ENCODE measurements around the gene CLECL1.

The CLECL1 gene

GRCh38 chr12:9755035-9755434 lies 22.1 kb upstream of the CLECL1 start:
- no peak overlapping the region for H3K4me3 ChIP-seq (ENCODE audit: insufficient read depth in 1 of 2, low read depth in 1 of 2, low read length in 2 of 2)
- H2AK5ac ChIP-seq (ENCODE audit: low read length, severe bottlenecking), result no peak overlapping the region
- H2BK12ac ChIP-seq (ENCODE audit: low read length in 2 of 2), result no peak overlapping the region
- no peak overlapping the region for H3K27ac ChIP-seq (ENCODE audit: low read length, poor library complexity, severe bottlenecking)
- no peak overlapping the region for H4K8ac ChIP-seq (ENCODE audit: low read length)
- H2AFZ ChIP-seq (ENCODE audit: low read depth, low read length), result no peak overlapping the region
- H3K4me2 ChIP-seq (ENCODE audit: low read length, poor library complexity, severe bottlenecking), result no peak overlapping the region
- no peak overlapping the region for H3K18ac ChIP-seq (ENCODE audit: low read depth in 1 of 2, low read length in 2 of 2)
- H3K27me3 ChIP-seq (ENCODE audit: control insufficient read depth in 1 of 2, insufficient read depth in 1 of 2, low read length in 2 of 2), result no peaks in the 10 kb centered on the region
- no peak overlapping the region for H3K23ac ChIP-seq (ENCODE audit: low read length in 2 of 2)
- no peaks in the 10 kb centered on the region for H3K4me1 ChIP-seq (ENCODE audit: control insufficient read depth, insufficient read depth, low read depth, low read length)
- H4K91ac ChIP-seq (ENCODE audit: low read length), result no peak overlapping the region
- no peak overlapping the region for H2BK15ac ChIP-seq (ENCODE audit: low read depth, poor library complexity, severe bottlenecking)
- no peak overlapping the region for H3K4ac ChIP-seq (ENCODE audit: low read depth in 1 of 2, low read length in 2 of 2)
- H3K79me1 ChIP-seq (replicated peaks; ENCODE audit: low read length, poor library complexity, severe bottlenecking), result no peaks in the 10 kb centered on the region
- H3K36me3 ChIP-seq (ENCODE audit: control insufficient read depth in 1 of 2, insufficient read depth in 2 of 2, low read depth in 1 of 2, low read length in 2 of 2), result no peaks in the 10 kb centered on the region
- no peaks in the 10 kb centered on the region for H3K9me3 ChIP-seq (ENCODE audit: control insufficient read depth, low read length)
- no peak overlapping the region for H3K9ac ChIP-seq (ENCODE audit: low read length)
- DNase-seq, result no peak
- H2BK120ac ChIP-seq (ENCODE audit: low read depth, low read length), result no peak overlapping the region
- H2BK5ac ChIP-seq (ENCODE audit: low read depth, low read length, poor library complexity, severe bottlenecking), result no peak overlapping the region
- no peak overlapping the region for H3K14ac ChIP-seq (ENCODE audit: low read length in 2 of 2)

DNA sequence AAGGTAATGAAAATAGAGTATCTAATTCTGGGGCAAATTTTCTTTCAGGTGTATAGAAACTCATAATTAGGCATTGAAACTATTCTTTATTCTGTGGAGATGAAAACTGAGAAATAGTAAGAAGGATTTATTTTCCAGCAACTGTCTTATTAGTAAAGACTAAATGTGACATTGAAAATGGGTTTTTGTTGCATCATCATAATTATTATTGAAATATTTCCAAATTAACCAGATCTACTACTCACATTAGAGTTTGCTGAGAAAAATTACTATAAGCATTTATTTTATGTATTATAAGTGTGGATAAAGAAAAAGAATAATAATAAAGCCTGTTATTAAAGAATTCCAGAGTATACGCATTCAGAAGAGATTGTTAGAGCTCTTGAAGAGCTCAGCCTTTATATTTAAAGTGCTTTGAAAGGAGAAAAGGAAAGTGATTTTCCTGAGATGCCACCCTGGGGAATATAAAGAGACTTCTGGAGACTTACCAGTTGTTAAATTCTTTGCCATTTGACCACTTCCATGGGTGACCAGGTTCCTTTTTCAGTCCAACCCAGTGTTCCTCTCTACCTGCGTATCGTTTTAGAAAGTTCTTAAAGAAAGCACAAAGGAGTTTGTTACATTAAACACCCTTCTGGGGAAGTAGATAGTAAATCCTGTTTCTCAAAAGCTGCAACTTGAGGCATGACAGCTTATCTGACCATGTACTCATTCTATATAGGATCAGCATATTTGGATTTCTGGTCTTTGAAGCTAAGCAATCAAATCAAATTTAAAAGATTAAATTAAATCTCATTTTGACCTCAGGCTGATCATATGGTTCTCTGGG lies 21.4 kb upstream of the CLECL1 start:
- Histone ChIP-seq H3K4ac (ENCODE audit: low read depth in 1 of 2, low read length in 2 of 2) (no peak overlapping the region), H3K4me1 (ENCODE audit: control insufficient read depth, insufficient read depth, low read depth, low read length) (no peaks in the 10 kb centered on the region), H3K14ac (ENCODE audit: low read length in 2 of 2) (no peak overlapping the region), H2AK5ac (ENCODE audit: low read length, severe bottlenecking) (no peak overlapping the region), H4K91ac (ENCODE audit: low read length) (no peak overlapping the region), H2AFZ (ENCODE audit: low read depth, low read length) (no peak overlapping the region), H3K4me2 (ENCODE audit: low read length, poor library complexity, severe bottlenecking) (no peak overlapping the region), H3K18ac (ENCODE audit: low read depth in 1 of 2, low read length in 2 of 2) (no peak overlapping the region), H3K36me3 (ENCODE audit: control insufficient read depth in 1 of 2, insufficient read depth in 2 of 2, low read depth in 1 of 2, low read length in 2 of 2) (no peaks in the 10 kb centered on the region), H3K23ac (ENCODE audit: low read length in 2 of 2) (no peak overlapping the region), H2BK12ac (ENCODE audit: low read length in 2 of 2) (no peak overlapping the region), H3K27me3 (ENCODE audit: control insufficient read depth in 1 of 2, insufficient read depth in 1 of 2, low read length in 2 of 2) (no peaks in the 10 kb centered on the region), H3K9ac (ENCODE audit: low read length) (no peak overlapping the region), H3K4me3 (ENCODE audit: insufficient read depth in 1 of 2, low read depth in 1 of 2, low read length in 2 of 2) (no peak overlapping the region), H4K8ac (ENCODE audit: low read length) (no peak overlapping the region), H3K79me1 (replicated peaks; ENCODE audit: low read length, poor library complexity, severe bottlenecking) (no peaks in the 10 kb centered on the region), H2BK5ac (ENCODE audit: low read depth, low read length, poor library complexity, severe bottlenecking) (no peak overlapping the region), H3K27ac (ENCODE audit: low read length, poor library complexity, severe bottlenecking) (no peak overlapping the region), H2BK120ac (ENCODE audit: low read depth, low read length) (no peak overlapping the region), H3K9me3 (ENCODE audit: control insufficient read depth, low read length) (no peaks in the 10 kb centered on the region), H2BK15ac (ENCODE audit: low read depth, poor library complexity, severe bottlenecking) (no peak overlapping the region)
- no peak for DNase-seq
- WGBS, result 100% methylated on average over 1 of the region's 3 CpGs

DNA sequence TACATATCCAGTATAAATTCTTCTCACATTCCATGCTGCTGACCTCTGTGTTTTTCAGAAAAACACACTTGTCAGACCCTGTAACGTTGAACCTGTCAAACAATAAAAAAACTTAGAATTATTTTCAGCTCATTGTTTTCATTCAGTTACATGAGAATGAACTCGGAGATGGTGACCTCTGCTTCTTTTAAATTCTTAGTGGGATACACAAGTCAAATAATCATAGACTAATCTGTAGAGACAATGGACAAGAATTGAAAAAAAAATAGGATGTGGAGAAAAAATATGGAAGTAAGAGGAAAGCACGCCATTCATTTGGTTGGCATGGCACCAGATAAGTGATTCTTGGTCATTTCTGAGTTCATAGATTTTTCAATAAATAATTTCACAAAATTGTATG lies 20.6 kb upstream of the CLECL1 start:
- no peak overlapping the region for H2BK120ac ChIP-seq (ENCODE audit: low read depth, low read length)
- H3K4me2 ChIP-seq (ENCODE audit: low read length, poor library complexity, severe bottlenecking), result no peak overlapping the region
- no peak overlapping the region for H2BK12ac ChIP-seq (ENCODE audit: low read length in 2 of 2)
- H3K36me3 ChIP-seq (ENCODE audit: control insufficient read depth in 1 of 2, insufficient read depth in 2 of 2, low read depth in 1 of 2, low read length in 2 of 2), result no peaks in the 10 kb centered on the region
- H3K79me1 ChIP-seq (replicated peaks; ENCODE audit: low read length, poor library complexity, severe bottlenecking), result no peaks in the 10 kb centered on the region
- no peak for DNase-seq
- no peak overlapping the region for H3K4ac ChIP-seq (ENCODE audit: low read depth in 1 of 2, low read length in 2 of 2)
- no peak overlapping the region for H4K91ac ChIP-seq (ENCODE audit: low read length)
- WGBS, result no CpG with 5 or more reads among the region's 3 CpGs
- H3K4me3 ChIP-seq (ENCODE audit: insufficient read depth in 1 of 2, low read depth in 1 of 2, low read length in 2 of 2), result no peak overlapping the region
- no peak overlapping the region for H2AFZ ChIP-seq (ENCODE audit: low read depth, low read length)
- no peak overlapping the region for H2BK15ac ChIP-seq (ENCODE audit: low read depth, poor library complexity, severe bottlenecking)
- no peak overlapping the region for H3K14ac ChIP-seq (ENCODE audit: low read length in 2 of 2)
- no peak overlapping the region for H3K27ac ChIP-seq (ENCODE audit: low read length, poor library complexity, severe bottlenecking)
- no peak overlapping the region for H3K9ac ChIP-seq (ENCODE audit: low read length)
- H3K4me1 ChIP-seq (ENCODE audit: control insufficient read depth, insufficient read depth, low read depth, low read length), result no peaks in the 10 kb centered on the region
- H2BK5ac ChIP-seq (ENCODE audit: low read depth, low read length, poor library complexity, severe bottlenecking), result no peak overlapping the region
- H3K9me3 ChIP-seq (ENCODE audit: control insufficient read depth, low read length), result no peaks in the 10 kb centered on the region
- no peak overlapping the region for H3K18ac ChIP-seq (ENCODE audit: low read depth in 1 of 2, low read length in 2 of 2)
- H4K8ac ChIP-seq (ENCODE audit: low read length), result no peak overlapping the region
- H3K23ac ChIP-seq (ENCODE audit: low read length in 2 of 2), result no peak overlapping the region
- H3K27me3 ChIP-seq (ENCODE audit: control insufficient read depth in 1 of 2, insufficient read depth in 1 of 2, low read length in 2 of 2), result no peaks in the 10 kb centered on the region
- no peak overlapping the region for H2AK5ac ChIP-seq (ENCODE audit: low read length, severe bottlenecking)

GRCh38 chr12:9753073-9753472 lies 20.2 kb upstream of the CLECL1 start:
- Histone ChIP-seq H2BK5ac (ENCODE audit: low read depth, low read length, poor library complexity, severe bottlenecking) (no peak overlapping the region), H3K9me3 (ENCODE audit: control insufficient read depth, low read length) (no peaks in the 10 kb centered on the region), H3K18ac (ENCODE audit: low read depth in 1 of 2, low read length in 2 of 2) (no peak overlapping the region), H2BK12ac (ENCODE audit: low read length in 2 of 2) (no peak overlapping the region), H3K4me3 (ENCODE audit: insufficient read depth in 1 of 2, low read depth in 1 of 2, low read length in 2 of 2) (no peak overlapping the region), H3K27ac (ENCODE audit: low read length, poor library complexity, severe bottlenecking) (no peak overlapping the region), H2BK15ac (ENCODE audit: low read depth, poor library complexity, severe bottlenecking) (no peak overlapping the region), H3K14ac (ENCODE audit: low read length in 2 of 2) (no peak overlapping the region), H2AK5ac (ENCODE audit: low read length, severe bottlenecking) (no peak overlapping the region), H3K9ac (ENCODE audit: low read length) (no peak overlapping the region), H3K23ac (ENCODE audit: low read length in 2 of 2) (no peak overlapping the region), H3K4me2 (ENCODE audit: low read length, poor library complexity, severe bottlenecking) (no peak overlapping the region), H4K91ac (ENCODE audit: low read length) (no peak overlapping the region), H2BK120ac (ENCODE audit: low read depth, low read length) (no peak overlapping the region), H3K4ac (ENCODE audit: low read depth in 1 of 2, low read length in 2 of 2) (no peak overlapping the region), H3K27me3 (ENCODE audit: control insufficient read depth in 1 of 2, insufficient read depth in 1 of 2, low read length in 2 of 2) (no peaks in the 10 kb centered on the region), H3K79me1 (replicated peaks; ENCODE audit: low read length, poor library complexity, severe bottlenecking) (no peaks in the 10 kb centered on the region), H4K8ac (ENCODE audit: low read length) (no peak overlapping the region), H2AFZ (ENCODE audit: low read depth, low read length) (no peak overlapping the region), H3K36me3 (ENCODE audit: control insufficient read depth in 1 of 2, insufficient read depth in 2 of 2, low read depth in 1 of 2, low read length in 2 of 2) (no peaks in the 10 kb centered on the region), H3K4me1 (ENCODE audit: control insufficient read depth, insufficient read depth, low read depth, low read length) (no peaks in the 10 kb centered on the region)
- WGBS, result no CpG with 5 or more reads among the region's 2 CpGs
- no peak for DNase-seq

All from mesenchymal stem cell (in vitro differentiated cells and primary cell).